H1 (cell line): ENCODE data around the gene SLC26A9.

Experiments used
- CHD2 ChIP-seq: IDR thresholded peaks from 2 replicates; pipeline ENCODE4 v1.6.1; 2012; ENCODE audit warnings: low read length, improper control_type of control experiment
- CTCF ChIP-seq, 3 experiments: IDR thresholded peaks; 1 replicate in 2 of 3; 2 replicates in 1 of 3; pipeline versions ENCODE4 v1.5.1 to v1.6.1; 2011; ENCODE audit warnings: low read length in 3 of 3, mild to moderate bottlenecking in 3 of 3, inconsistent platforms in 2 of 3, low read depth in 1 of 3, moderate library complexity in 1 of 3; ENCODE audit not compliant: insufficient read depth in 1 of 3; ENCODE audit errors: control extremely low read depth in 1 of 3
- EP300 ChIP-seq, 2 experiments: IDR thresholded peaks; 1 replicate in 1 of 2; 2 replicates in 1 of 2; pipeline ENCODE4 v1.6.1; 2011 to 2012; ENCODE audit warnings: low read depth in 2 of 2, low read length in 2 of 2, mild to moderate bottlenecking in 2 of 2, borderline replicate concordance in 1 of 2, inconsistent platforms in 1 of 2, moderate library complexity in 1 of 2
- GABPA ChIP-seq: IDR thresholded peaks from 2 replicates; pipeline ENCODE4 v1.6.1; 2011; ENCODE audit warnings: mild to moderate bottlenecking, low read length, moderate library complexity, borderline replicate concordance; ENCODE audit not compliant: insufficient read depth
- JUND ChIP-seq: IDR thresholded peaks from 2 replicates; pipeline ENCODE4 v1.6.1; 2011; ENCODE audit warnings: mild to moderate bottlenecking, improper control_type of control experiment, low read length
- POLR2A ChIP-seq, 2 experiments: IDR thresholded peaks; 1 replicate in 1 of 2; 2 replicates in 1 of 2; pipeline ENCODE4 v1.6.1; 2011; ENCODE audit warnings: low read depth in 2 of 2, low read length in 2 of 2, mild to moderate bottlenecking in 2 of 2; ENCODE audit errors: control extremely low read depth in 1 of 2
- RAD21 ChIP-seq, 2 experiments: IDR thresholded peaks in 1 of 2; conservative IDR thresholded peaks in 1 of 2; 2 replicates each; pipeline ENCODE4 v1.6.1; 2011; ENCODE audit warnings: low read depth in 2 of 2, low read length in 2 of 2, improper control_type of control experiment in 1 of 2, inconsistent platforms in 1 of 2, mild to moderate bottlenecking in 1 of 2, moderate library complexity in 1 of 2
- SP1 ChIP-seq: IDR thresholded peaks from 2 replicates; pipeline ENCODE4 v1.6.1; 2011; ENCODE audit warnings: low read depth, low read length

- no peak for TF ChIP-seq POLR2A (IDR thresholded peaks at IDR 0.05; ENCODE audit: control extremely low read depth in 1 of 2, low read depth in 2 of 2, low read length in 2 of 2)
- no peak for TF ChIP-seq CTCF (IDR thresholded peaks at IDR 0.05; ENCODE audit: control extremely low read depth in 1 of 3, insufficient read depth in 1 of 3, low read depth in 1 of 3, low read length in 3 of 3)
- no peak for TF ChIP-seq CHD2
- TF ChIP-seq SP1, result no peak
- TF ChIP-seq JUND, result no peak
- no peak for TF ChIP-seq RAD21 (IDR thresholded peaks at IDR 0.05 in 1 of 2, conservative IDR thresholded peaks at IDR 0.05 in 1 of 2; ENCODE audit: low read depth in 2 of 2, low read length in 2 of 2)
- no peak for TF ChIP-seq GABPA
- no peak for TF ChIP-seq EP300 (IDR thresholded peaks at IDR 0.05; ENCODE audit: borderline replicate concordance in 1 of 2, low read depth in 2 of 2, low read length in 2 of 2)
These were observed 27.8 kb downstream of the SLC26A9 start for GRCh38 chr1:205915354-205915990.
